ENCODE results near the gene SDC3. TPM values are rescaled to one million over a fixed set of nuclear protein-coding genes. Genes with fewer than 3 reads are reported as not detected.
A peak's percentile ranks its signal among the peaks of the same experiment; 100 is the strongest.

SDC3 gene
- total RNA-seq, 1 donor from 2014 or later, result 23.0 TPM

GRCh38 chr1:30915491-30916230 lies 7.1 kb upstream of the SDC3 start:
- peaks cover 4% of the 10 kb centered on the region for H3K4me1 ChIP-seq
- H3K79me2 ChIP-seq (ENCODE audit: low read depth), result no peaks in the 10 kb centered on the region
- H3F3A ChIP-seq (ENCODE audit: low read depth), result no peaks in the 10 kb centered on the region
- H3K9me3 Mint-ChIP-seq, result no peaks in the 10 kb centered on the region
- H3K27me3 Mint-ChIP-seq (ENCODE audit: insufficient read depth, low read depth), result peaks cover 12% of the 10 kb centered on the region
- DNase-seq (ENCODE audit: low spot score), result peak; percentile 2
- H3K36me3 Mint-ChIP-seq, result no peaks in the 10 kb centered on the region
- no peak overlapping the region for H2AFZ ChIP-seq (replicated peaks)
- H3K27ac ChIP-seq, result no peak overlapping the region
- H3K4me3 ChIP-seq, result no peak overlapping the region
- H3K27ac Mint-ChIP-seq, result no peak overlapping the region
- H3K27me3 ChIP-seq, result no peaks in the 10 kb centered on the region
- H4K20me1 ChIP-seq (ENCODE audit: low read depth), result no peaks in the 10 kb centered on the region
- H3K9ac ChIP-seq, result no peak overlapping the region
- no peak for TF ChIP-seq EZH2phosphoT487 (IDR thresholded peaks at IDR 0.05)
- TF ChIP-seq, protein P1, sequence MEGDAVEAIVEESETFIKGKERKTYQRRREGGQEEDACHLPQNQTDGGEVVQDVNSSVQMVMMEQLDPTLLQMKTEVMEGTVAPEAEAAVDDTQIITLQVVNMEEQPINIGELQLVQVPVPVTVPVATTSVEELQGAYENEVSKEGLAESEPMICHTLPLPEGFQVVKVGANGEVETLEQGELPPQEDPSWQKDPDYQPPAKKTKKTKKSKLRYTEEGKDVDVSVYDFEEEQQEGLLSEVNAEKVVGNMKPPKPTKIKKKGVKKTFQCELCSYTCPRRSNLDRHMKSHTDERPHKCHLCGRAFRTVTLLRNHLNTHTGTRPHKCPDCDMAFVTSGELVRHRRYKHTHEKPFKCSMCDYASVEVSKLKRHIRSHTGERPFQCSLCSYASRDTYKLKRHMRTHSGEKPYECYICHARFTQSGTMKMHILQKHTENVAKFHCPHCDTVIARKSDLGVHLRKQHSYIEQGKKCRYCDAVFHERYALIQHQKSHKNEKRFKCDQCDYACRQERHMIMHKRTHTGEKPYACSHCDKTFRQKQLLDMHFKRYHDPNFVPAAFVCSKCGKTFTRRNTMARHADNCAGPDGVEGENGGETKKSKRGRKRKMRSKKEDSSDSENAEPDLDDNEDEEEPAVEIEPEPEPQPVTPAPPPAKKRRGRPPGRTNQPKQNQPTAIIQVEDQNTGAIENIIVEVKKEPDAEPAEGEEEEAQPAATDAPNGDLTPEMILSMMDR (IDR thresholded peaks at IDR 0.05), result no peak
- TF ChIP-seq EZH2 (IDR thresholded peaks at IDR 0.05), result no peak
- peaks cover 15% of the 10 kb centered on the region for H3K4me1 Mint-ChIP-seq
- H3K36me3 ChIP-seq, result no peaks in the 10 kb centered on the region
- no peak overlapping the region for H3K4me3 Mint-ChIP-seq
- no peak overlapping the region for H3K4me2 ChIP-seq
- no peaks in the 10 kb centered on the region for H3K9me3 ChIP-seq (ENCODE audit: low read depth)

DNA sequence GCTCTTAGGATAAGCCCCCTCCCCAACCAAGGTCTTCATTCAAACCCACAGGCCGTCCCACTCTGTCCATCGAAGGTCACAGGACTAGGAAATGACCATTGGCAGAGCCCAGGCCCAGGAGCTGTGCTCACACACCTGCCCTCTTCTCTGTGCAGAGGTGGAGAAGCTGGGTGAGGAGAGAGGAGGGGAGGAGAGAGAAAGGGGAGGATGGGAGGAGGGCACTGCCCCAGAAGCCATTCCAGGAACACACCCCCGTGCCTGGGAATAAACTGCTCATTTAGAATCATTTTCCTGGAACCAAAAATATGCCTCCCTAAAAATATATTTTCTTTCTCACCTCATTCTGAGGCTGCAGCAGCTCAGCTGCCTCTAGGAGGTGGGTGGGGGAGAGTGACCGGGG lies 6.4 kb upstream of the SDC3 start:
- H3K27ac Mint-ChIP-seq, result peak overlapping the region; percentile 83
- no peak overlapping the region for H3K4me3 ChIP-seq
- H3F3A ChIP-seq (ENCODE audit: low read depth), result peaks cover under 1% of the 10 kb centered on the region
- no peak overlapping the region for H3K4me2 ChIP-seq
- H3K36me3 ChIP-seq, result no peaks in the 10 kb centered on the region
- peaks cover 21% of the 10 kb centered on the region for H3K4me1 Mint-ChIP-seq
- no peak overlapping the region for H3K9ac ChIP-seq
- H3K27me3 Mint-ChIP-seq (ENCODE audit: insufficient read depth, low read depth), result peaks cover 16% of the 10 kb centered on the region
- no peaks in the 10 kb centered on the region for H3K27me3 ChIP-seq
- H3K79me2 ChIP-seq (ENCODE audit: low read depth), result no peaks in the 10 kb centered on the region
- H2AFZ ChIP-seq (replicated peaks), result no peak overlapping the region
- no peak overlapping the region for H3K27ac ChIP-seq
- H3K4me3 Mint-ChIP-seq, result no peak overlapping the region
- H3K4me1 ChIP-seq, result peaks cover 4% of the 10 kb centered on the region
- no peaks in the 10 kb centered on the region for H3K9me3 ChIP-seq (ENCODE audit: low read depth)
- H3K36me3 Mint-ChIP-seq, result no peaks in the 10 kb centered on the region
- no peak for DNase-seq (ENCODE audit: low spot score)
- no peaks in the 10 kb centered on the region for H4K20me1 ChIP-seq (ENCODE audit: low read depth)
- H3K9me3 Mint-ChIP-seq, result no peaks in the 10 kb centered on the region
- TF ChIP-seq EZH2 (IDR thresholded peaks at IDR 0.05) (no peak), EZH2phosphoT487 (IDR thresholded peaks at IDR 0.05) (no peak)
- TF ChIP-seq, protein P1 (IDR thresholded peaks at IDR 0.05), result no peak

DNA sequence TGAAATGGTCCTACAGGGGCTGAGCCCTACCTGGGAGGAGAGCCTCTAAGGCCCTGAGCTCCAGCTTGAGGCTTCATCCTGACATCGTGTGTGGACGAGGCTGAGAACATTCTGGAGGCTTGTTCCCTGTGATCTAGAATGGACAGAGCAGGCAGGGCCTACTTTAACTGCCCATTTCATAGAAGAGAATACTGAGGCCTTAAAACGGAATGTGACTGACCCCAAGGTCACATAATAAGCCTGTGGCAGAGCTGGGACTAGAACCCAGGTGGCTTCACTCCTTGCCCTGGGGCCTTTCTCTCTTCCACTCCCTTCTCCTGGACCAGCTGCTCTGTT lies 6.0 kb upstream of the SDC3 start:
- H2AFZ ChIP-seq (replicated peaks), result no peak overlapping the region
- H4K20me1 ChIP-seq (ENCODE audit: low read depth), result no peaks in the 10 kb centered on the region
- no peak overlapping the region for H3K4me3 Mint-ChIP-seq
- H3K4me2 ChIP-seq, result no peak overlapping the region
- TF ChIP-seq EZH2 (IDR thresholded peaks at IDR 0.05), result no peak
- TF ChIP-seq, protein P1 (IDR thresholded peaks at IDR 0.05), result no peak
- no peak for TF ChIP-seq EZH2phosphoT487 (IDR thresholded peaks at IDR 0.05)
- peak overlapping the region; percentile 83 for H3K27ac Mint-ChIP-seq
- peaks cover 5% of the 10 kb centered on the region for H3F3A ChIP-seq (ENCODE audit: low read depth)
- H3K9ac ChIP-seq, result no peak overlapping the region
- H3K27ac ChIP-seq, result no peak overlapping the region
- no peaks in the 10 kb centered on the region for H3K36me3 ChIP-seq
- no peak overlapping the region for H3K4me3 ChIP-seq
- H3K4me1 Mint-ChIP-seq, result peaks cover 25% of the 10 kb centered on the region
- H3K27me3 ChIP-seq, result peaks cover 1% of the 10 kb centered on the region
- no peaks in the 10 kb centered on the region for H3K36me3 Mint-ChIP-seq
- no peak for DNase-seq (ENCODE audit: low spot score)
- peaks cover 8% of the 10 kb centered on the region for H3K4me1 ChIP-seq
- peaks cover 19% of the 10 kb centered on the region for H3K27me3 Mint-ChIP-seq (ENCODE audit: insufficient read depth, low read depth)
- no peaks in the 10 kb centered on the region for H3K79me2 ChIP-seq (ENCODE audit: low read depth)
- H3K9me3 Mint-ChIP-seq, result no peaks in the 10 kb centered on the region
- no peaks in the 10 kb centered on the region for H3K9me3 ChIP-seq (ENCODE audit: low read depth)

Measured in neural progenitor cell (in vitro differentiated cells).